ENCODE data around the gene CUX1. TPM values are rescaled to one million over a fixed set of nuclear protein-coding genes. Genes with fewer than 3 reads are reported as not detected.
"Not testable (repeated sequence)": the region's sequence is repeated elsewhere in the genome, so short reads cannot be mapped to it uniquely, and the experiment has no call there.

The CUX1 gene
- total RNA-seq, 1 experiment from 2014 or later, result 64.3 TPM

DNA sequence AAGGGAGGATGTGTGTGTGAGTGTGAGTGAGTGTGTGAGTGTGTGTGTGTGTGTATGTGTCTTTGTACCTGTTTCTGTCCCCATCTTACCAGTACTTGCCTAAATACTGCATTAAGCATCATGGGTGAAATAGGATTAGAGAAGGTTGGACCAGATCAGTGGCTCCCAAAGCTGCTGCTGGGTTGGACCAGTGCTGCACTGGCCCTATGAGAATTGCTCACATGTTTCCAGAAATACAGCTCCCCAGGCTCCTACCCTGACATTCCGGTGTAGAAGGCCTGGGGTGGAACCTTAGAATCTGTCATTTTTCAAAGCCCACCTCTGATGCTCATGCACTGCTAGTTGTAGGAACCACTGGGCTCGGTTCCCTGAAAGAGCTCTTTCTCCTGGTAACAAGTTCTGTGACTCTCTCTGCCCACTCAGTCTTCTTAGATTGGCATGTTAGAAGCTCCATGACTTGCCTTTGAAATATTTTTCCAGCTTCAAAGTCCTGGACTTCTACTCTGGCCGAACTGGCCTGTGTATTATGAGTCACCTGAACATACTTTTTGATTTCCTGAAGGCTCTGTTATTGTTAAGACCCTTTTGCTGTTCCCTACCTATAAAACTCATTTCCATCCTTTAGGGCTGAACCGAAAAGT, 224.7 kb downstream of the CUX1 start:
- Mint-ChIP-seq H3K27me3 (ENCODE audit: low read depth) (no peaks in the 10 kb centered on the region), H3K4me1 (0 out of 2 replicates have a peak, but pooled peaks cover 2% of the 10 kb centered on the region), H3K9me3 (no peaks in the 10 kb centered on the region), H3K27ac (no peak overlapping the region), H3K36me3 (no peaks in the 10 kb centered on the region; the same call in 1 of the 2 replicates), H3K4me3 (no peak overlapping the region)
- ChIA-PET CTCF (interaction anchor here (0.8 to 0.9 kb wide), 2 partner anchors 194 to 216 kb away, joined by 3 read pairs; no protein-coding TSS in a partner anchor), POLR2A (no interaction called here)
- ATAC-seq (no peak), DNase-seq (ENCODE audit: low spot score) (no peak)
- TF ChIP-seq MYBL2 (CRISPR knock-in tag; IDR thresholded peaks at IDR 0.05) (no peak), JAZF1 (CRISPR knock-in tag; IDR thresholded peaks at IDR 0.05) (no peak), SOX15 (CRISPR knock-in tag; IDR thresholded peaks at IDR 0.05) (no peak), PRRX2 (CRISPR knock-in tag; IDR thresholded peaks at IDR 0.05) (no peak), MAX (CRISPR knock-in tag; IDR thresholded peaks at IDR 0.05) (no peak), ZNF121 (CRISPR knock-in tag; IDR thresholded peaks at IDR 0.05) (no peak), TEAD4 (CRISPR knock-in tag; IDR thresholded peaks at IDR 0.05) (no peak), FOXK1 (CRISPR knock-in tag; IDR thresholded peaks at IDR 0.05) (no peak)
- TF ChIP-seq, protein P1, sequence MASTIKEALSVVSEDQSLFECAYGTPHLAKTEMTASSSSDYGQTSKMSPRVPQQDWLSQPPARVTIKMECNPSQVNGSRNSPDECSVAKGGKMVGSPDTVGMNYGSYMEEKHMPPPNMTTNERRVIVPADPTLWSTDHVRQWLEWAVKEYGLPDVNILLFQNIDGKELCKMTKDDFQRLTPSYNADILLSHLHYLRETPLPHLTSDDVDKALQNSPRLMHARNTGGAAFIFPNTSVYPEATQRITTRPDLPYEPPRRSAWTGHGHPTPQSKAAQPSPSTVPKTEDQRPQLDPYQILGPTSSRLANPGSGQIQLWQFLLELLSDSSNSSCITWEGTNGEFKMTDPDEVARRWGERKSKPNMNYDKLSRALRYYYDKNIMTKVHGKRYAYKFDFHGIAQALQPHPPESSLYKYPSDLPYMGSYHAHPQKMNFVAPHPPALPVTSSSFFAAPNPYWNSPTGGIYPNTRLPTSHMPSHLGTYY (CRISPR knock-in tag; IDR thresholded peaks at IDR 0.05), result no peak
- TF ChIP-seq, protein P2, sequence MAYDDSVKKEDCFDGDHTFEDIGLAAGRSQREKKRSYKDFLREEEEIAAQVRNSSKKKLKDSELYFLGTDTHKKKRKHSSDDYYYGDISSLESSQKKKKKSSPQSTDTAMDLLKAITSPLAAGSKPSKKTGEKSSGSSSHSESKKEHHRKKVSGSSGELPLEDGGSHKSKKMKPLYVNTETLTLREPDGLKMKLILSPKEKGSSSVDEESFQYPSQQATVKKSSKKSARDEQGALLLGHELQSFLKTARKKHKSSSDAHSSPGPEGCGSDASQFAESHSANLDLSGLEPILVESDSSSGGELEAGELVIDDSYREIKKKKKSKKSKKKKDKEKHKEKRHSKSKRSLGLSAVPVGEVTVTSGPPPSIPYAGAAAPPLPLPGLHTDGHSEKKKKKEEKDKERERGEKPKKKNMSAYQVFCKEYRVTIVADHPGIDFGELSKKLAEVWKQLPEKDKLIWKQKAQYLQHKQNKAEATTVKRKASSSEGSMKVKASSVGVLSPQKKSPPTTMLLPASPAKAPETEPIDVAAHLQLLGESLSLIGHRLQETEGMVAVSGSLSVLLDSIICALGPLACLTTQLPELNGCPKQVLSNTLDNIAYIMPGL (CRISPR knock-in tag; IDR thresholded peaks at IDR 0.05), result no peak
- TF ChIP-seq, protein P3, sequence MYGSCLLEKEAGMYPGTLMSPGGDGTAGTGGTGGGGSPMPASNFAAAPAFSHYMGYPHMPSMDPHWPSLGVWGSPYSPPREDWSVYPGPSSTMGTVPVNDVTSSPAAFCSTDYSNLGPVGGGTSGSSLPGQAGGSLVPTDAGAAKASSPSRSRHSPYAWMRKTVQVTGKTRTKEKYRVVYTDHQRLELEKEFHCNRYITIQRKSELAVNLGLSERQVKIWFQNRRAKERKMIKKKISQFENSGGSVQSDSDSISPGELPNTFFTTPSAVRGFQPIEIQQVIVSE (CRISPR knock-in tag; IDR thresholded peaks at IDR 0.05; ENCODE audit: borderline replicate concordance), result no peak
- TF ChIP-seq, protein P4, sequence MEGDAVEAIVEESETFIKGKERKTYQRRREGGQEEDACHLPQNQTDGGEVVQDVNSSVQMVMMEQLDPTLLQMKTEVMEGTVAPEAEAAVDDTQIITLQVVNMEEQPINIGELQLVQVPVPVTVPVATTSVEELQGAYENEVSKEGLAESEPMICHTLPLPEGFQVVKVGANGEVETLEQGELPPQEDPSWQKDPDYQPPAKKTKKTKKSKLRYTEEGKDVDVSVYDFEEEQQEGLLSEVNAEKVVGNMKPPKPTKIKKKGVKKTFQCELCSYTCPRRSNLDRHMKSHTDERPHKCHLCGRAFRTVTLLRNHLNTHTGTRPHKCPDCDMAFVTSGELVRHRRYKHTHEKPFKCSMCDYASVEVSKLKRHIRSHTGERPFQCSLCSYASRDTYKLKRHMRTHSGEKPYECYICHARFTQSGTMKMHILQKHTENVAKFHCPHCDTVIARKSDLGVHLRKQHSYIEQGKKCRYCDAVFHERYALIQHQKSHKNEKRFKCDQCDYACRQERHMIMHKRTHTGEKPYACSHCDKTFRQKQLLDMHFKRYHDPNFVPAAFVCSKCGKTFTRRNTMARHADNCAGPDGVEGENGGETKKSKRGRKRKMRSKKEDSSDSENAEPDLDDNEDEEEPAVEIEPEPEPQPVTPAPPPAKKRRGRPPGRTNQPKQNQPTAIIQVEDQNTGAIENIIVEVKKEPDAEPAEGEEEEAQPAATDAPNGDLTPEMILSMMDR (IDR thresholded peaks at IDR 0.05), result no peak
- TF ChIP-seq, protein P5, sequence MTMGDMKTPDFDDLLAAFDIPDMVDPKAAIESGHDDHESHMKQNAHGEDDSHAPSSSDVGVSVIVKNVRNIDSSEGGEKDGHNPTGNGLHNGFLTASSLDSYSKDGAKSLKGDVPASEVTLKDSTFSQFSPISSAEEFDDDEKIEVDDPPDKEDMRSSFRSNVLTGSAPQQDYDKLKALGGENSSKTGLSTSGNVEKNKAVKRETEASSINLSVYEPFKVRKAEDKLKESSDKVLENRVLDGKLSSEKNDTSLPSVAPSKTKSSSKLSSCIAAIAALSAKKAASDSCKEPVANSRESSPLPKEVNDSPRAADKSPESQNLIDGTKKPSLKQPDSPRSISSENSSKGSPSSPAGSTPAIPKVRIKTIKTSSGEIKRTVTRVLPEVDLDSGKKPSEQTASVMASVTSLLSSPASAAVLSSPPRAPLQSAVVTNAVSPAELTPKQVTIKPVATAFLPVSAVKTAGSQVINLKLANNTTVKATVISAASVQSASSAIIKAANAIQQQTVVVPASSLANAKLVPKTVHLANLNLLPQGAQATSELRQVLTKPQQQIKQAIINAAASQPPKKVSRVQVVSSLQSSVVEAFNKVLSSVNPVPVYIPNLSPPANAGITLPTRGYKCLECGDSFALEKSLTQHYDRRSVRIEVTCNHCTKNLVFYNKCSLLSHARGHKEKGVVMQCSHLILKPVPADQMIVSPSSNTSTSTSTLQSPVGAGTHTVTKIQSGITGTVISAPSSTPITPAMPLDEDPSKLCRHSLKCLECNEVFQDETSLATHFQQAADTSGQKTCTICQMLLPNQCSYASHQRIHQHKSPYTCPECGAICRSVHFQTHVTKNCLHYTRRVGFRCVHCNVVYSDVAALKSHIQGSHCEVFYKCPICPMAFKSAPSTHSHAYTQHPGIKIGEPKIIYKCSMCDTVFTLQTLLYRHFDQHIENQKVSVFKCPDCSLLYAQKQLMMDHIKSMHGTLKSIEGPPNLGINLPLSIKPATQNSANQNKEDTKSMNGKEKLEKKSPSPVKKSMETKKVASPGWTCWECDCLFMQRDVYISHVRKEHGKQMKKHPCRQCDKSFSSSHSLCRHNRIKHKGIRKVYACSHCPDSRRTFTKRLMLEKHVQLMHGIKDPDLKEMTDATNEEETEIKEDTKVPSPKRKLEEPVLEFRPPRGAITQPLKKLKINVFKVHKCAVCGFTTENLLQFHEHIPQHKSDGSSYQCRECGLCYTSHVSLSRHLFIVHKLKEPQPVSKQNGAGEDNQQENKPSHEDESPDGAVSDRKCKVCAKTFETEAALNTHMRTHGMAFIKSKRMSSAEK (CRISPR knock-in tag; IDR thresholded peaks at IDR 0.05; ENCODE audit: borderline replicate concordance), result no peak

- H3K36me3 Mint-ChIP-seq; ATAC-seq; H3K9me3 Mint-ChIP-seq; H3K27me3 Mint-ChIP-seq (ENCODE audit: low read depth); H3K27ac Mint-ChIP-seq; H3K4me1 Mint-ChIP-seq; POLR2A ChIA-PET; H3K4me3 Mint-ChIP-seq; DNase-seq (ENCODE audit: low spot score): not testable (repeated sequence)
- CTCF ChIA-PET, result interaction anchor here (0.8 kb wide), 1 partner anchor 193 kb away, joined by 3 read pairs; no protein-coding TSS in a partner anchor
Observed at GRCh38 chr7:102042796-102043195, 225.4 kb downstream of the CUX1 start.
